Hematopoietic multipotent progenitor cell treated with erythropoietin and hydrocortisone succinate and interleukin-3 and kit ligand, for 17 days (in vitro differentiated cells): ENCODE data around the gene FBXL17.

Experiments used
- DNase-seq: peaks from one replicate; pipeline ENCODE4 v3.0.0-alpha.2; 2015; ENCODE audit warnings: low spot score

FBXL17 gene

GRCh38 chr5:107857785-107858184, 524.1 kb downstream of the FBXL17 start:
- no peak for DNase-seq

- DNase-seq = no peak
These were observed 526.7 kb downstream of the FBXL17 start for GRCh38 chr5:107855171-107855570.

- no peak for DNase-seq
These were observed 528.2 kb downstream of the FBXL17 start for GRCh38 chr5:107853696-107854095.

- DNase-seq = no peak
These were observed 528.9 kb downstream of the FBXL17 start for GRCh38 chr5:107853031-107853430.

GRCh38 chr5:107849118-107849517, 532.8 kb downstream of the FBXL17 start:
- DNase-seq = no peak

GRCh38 chr5:107840592-107840991, 541.3 kb downstream of the FBXL17 start:
- no peak for DNase-seq

- DNase-seq = no peak
These were observed 541.7 kb downstream of the FBXL17 start for GRCh38 chr5:107840161-107840560.

GRCh38 chr5:107835096-107835495, 546.8 kb downstream of the FBXL17 start:
- DNase-seq = no peak

- no peak for DNase-seq
These were observed 549.2 kb downstream of the FBXL17 start for GRCh38 chr5:107832746-107833145.

GRCh38 chr5:107831612-107832395, 550.1 kb downstream of the FBXL17 start:
- no peak for DNase-seq

- no peak for DNase-seq
These were observed 551.1 kb downstream of the FBXL17 start for GRCh38 chr5:107830750-107831149.

- no peak for DNase-seq
These were observed 555.4 kb downstream of the FBXL17 start for GRCh38 chr5:107826311-107827000.

GRCh38 chr5:107824821-107825220, 557.1 kb downstream of the FBXL17 start:
- DNase-seq = no peak

GRCh38 chr5:107821288-107821687, 560.6 kb downstream of the FBXL17 start:
- no peak for DNase-seq

- no peak for DNase-seq
These were observed 561.5 kb downstream of the FBXL17 start for GRCh38 chr5:107820429-107820828.

- no peak for DNase-seq
These were observed 563.9 kb downstream of the FBXL17 start for GRCh38 chr5:107817951-107818350.

GRCh38 chr5:107817436-107817835, 564.5 kb downstream of the FBXL17 start:
- DNase-seq = no peak

GRCh38 chr5:107815109-107815508, 566.8 kb downstream of the FBXL17 start:
- DNase-seq = no peak

- DNase-seq = no peak
These were observed 567.6 kb downstream of the FBXL17 start for GRCh38 chr5:107814183-107814827.

- DNase-seq = no peak
These were observed 568.3 kb downstream of the FBXL17 start for GRCh38 chr5:107813559-107813958.

GRCh38 chr5:107812570-107813141, 569.2 kb downstream of the FBXL17 start:
- DNase-seq = no peak

GRCh38 chr5:107809201-107810034, 572.5 kb downstream of the FBXL17 start:
- no peak for DNase-seq
